Ishikawa (cell line): Measurements from ENCODE around the gene PRC1.

Experiments
- CEBPB ChIP-seq: IDR thresholded peaks from 2 replicates; pipeline ENCODE4 v1.6.1; 2012
- CREB1 ChIP-seq: IDR thresholded peaks from 2 replicates; pipeline ENCODE4 v1.6.1; 2012; ENCODE audit warnings: low read depth
- EP300 ChIP-seq: IDR thresholded peaks from 2 replicates; pipeline ENCODE4 v1.6.1; 2012; ENCODE audit warnings: borderline replicate concordance
- NFIC ChIP-seq: IDR thresholded peaks from 2 replicates; pipeline ENCODE4 v1.6.1; 2012
- RAD21 ChIP-seq: IDR thresholded peaks from 2 replicates; pipeline ENCODE4 v1.6.1; 2012; ENCODE audit warnings: low read depth
- REST ChIP-seq: IDR thresholded peaks from 2 replicates; pipeline ENCODE4 v1.6.1; 2012; ENCODE audit warnings: low read depth, mild to moderate bottlenecking
- TAF1 ChIP-seq: IDR thresholded peaks from 2 replicates; pipeline ENCODE4 v1.6.1; 2012; ENCODE audit warnings: low read depth, mild to moderate bottlenecking
- TEAD4 ChIP-seq: IDR thresholded peaks from 2 replicates; pipeline ENCODE4 v1.6.1; 2012
- YY1 ChIP-seq: IDR thresholded peaks from 2 replicates; pipeline ENCODE4 v1.6.1; 2012; ENCODE audit warnings: low read depth
- ZBTB7A ChIP-seq: IDR thresholded peaks from 2 replicates; pipeline ENCODE4 v1.6.1; 2012; ENCODE audit warnings: low read depth
- TF ChIP-seq, protein P1 (sequence below): IDR thresholded peaks from 2 replicates; pipeline ENCODE4 v1.6.1; 2012
- TF ChIP-seq, protein P2 (sequence below): IDR thresholded peaks from 2 replicates; pipeline ENCODE4 v1.6.1; 2012

DNA sequence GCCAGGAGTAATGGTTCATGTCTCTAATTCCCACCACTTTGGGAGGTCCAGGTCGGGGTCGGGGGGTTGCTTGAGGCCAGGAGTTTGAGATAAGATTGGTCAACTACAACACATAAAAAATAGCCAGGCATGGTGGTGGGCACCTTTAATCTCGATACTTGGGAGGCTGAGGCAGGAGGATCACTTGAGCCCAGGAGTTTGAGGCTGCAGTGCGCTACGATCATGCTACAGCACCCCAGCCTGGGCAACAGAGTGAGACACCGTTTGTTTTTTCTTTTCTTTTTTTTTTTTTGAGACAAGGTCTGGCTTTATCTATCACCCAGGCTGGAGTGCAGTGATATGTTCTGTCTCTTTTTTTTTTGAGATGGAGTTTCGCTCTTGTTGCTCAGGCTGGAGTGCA is 29.4 kb upstream of the PRC1 start:
- TF ChIP-seq TAF1, result no peak
- TF ChIP-seq TEAD4, result no peak
- no peak for TF ChIP-seq EP300
- TF ChIP-seq RAD21, result no peak
- TF ChIP-seq CREB1, result no peak
- no peak for TF ChIP-seq REST
- TF ChIP-seq, protein P1, sequence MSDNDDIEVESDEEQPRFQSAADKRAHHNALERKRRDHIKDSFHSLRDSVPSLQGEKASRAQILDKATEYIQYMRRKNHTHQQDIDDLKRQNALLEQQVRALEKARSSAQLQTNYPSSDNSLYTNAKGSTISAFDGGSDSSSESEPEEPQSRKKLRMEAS, result no peak
- no peak for TF ChIP-seq CEBPB
- TF ChIP-seq YY1, result no peak
- no peak for TF ChIP-seq ZBTB7A
- no peak for TF ChIP-seq NFIC
- TF ChIP-seq, protein P2, sequence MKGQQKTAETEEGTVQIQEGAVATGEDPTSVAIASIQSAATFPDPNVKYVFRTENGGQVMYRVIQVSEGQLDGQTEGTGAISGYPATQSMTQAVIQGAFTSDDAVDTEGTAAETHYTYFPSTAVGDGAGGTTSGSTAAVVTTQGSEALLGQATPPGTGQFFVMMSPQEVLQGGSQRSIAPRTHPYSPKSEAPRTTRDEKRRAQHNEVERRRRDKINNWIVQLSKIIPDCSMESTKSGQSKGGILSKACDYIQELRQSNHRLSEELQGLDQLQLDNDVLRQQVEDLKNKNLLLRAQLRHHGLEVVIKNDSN, result no peak
